HCT116 (cell line): ENCODE measurements around the gene UBR3. TPM values are rescaled to one million over a fixed set of nuclear protein-coding genes. Genes with fewer than 3 reads are reported as not detected.
"Not testable (repeated sequence)": the region's sequence is repeated elsewhere in the genome, so short reads cannot be mapped to it uniquely, and the experiment has no call there.

Source experiments
- ATAC-seq: fragments of 200-7000 bp; cut with Tn5 transposase; 2 replicates; pipeline ENCODE4 v1.9.1; 2020; ENCODE audit warnings: mild to moderate bottlenecking, moderate library complexity
- BruUV-seq: library from RNA; stranded (reverse); fragments of 400-500 nt; replicated peaks from 2 replicates; lab custom pipeline; 2021; lab: Mats Ljungman, UMichigan
- CTCF ChIA-PET: fragments of 300-600 bp; sonication (Branson Sonifier 250); formaldehyde crosslinking; loops from one replicate; lab custom pipeline; 2021; ENCODE audit warnings: antibody characterized with exemption; lab: Charles Lee
- POLR2A ChIA-PET: fragments of 300-600, 350-600 bp; sonication (Branson Sonifier 250); formaldehyde crosslinking; loops from one replicate; lab custom pipeline; 2021; ENCODE audit warnings: antibody characterized with exemption; lab: Charles Lee
- RAD21 ChIA-PET, 2 experiments: fragments of 300-600 bp; sonication (Branson Sonifier 250); formaldehyde crosslinking; loops; one replicate each; lab custom pipeline; 2023; ENCODE audit warnings: low total read pairs in 2 of 2; ENCODE audit not compliant: uncharacterized antibody in 2 of 2, unreplicated experiment in 2 of 2, low non-redundant PET in 1 of 2; lab: Charles Lee
- DNase-seq: peaks from one replicate; pipeline ENCODE4 v3.0.0-alpha.2; 2010; ENCODE audit warnings: low read depth, low spot score
- H2AFZ ChIP-seq: fragments of 200-600 bp; shearing (Covaris generic), sonication (generic); 2 replicates; pipeline ENCODE4 v1.6.1; 2017; ENCODE audit warnings: low read depth, mixed run types, mixed read lengths, antibody characterized with exemption, low read length; ENCODE audit not compliant: poor library complexity, severe bottlenecking
- H3K27ac ChIP-seq: 2 replicates; pipeline ENCODE4 v1.5.1; 2012; ENCODE audit warnings: low read depth, low read length
- H3K27me3 ChIP-seq: fragments of 200-600 bp; sonication (generic); 2 replicates; pipeline ENCODE4 v1.6.1; 2016; ENCODE audit warnings: mixed run types, low read length, mixed read lengths; ENCODE audit not compliant: insufficient read depth
- H3K36me3 ChIP-seq, 2 experiments: fragments of 200-500 bp in 1 of 2; fragments of 200-600 bp in 1 of 2; sonication (Bioruptor generic) in 1 of 2; sonication (generic) in 1 of 2; 2 replicates each; pipeline versions ENCODE4 v1.5.1 to v1.6.1; 2014 to 2016; ENCODE audit warnings: low read length in 2 of 2, inconsistent platforms in 1 of 2, mixed read lengths in 1 of 2, mixed run types in 1 of 2; ENCODE audit not compliant: insufficient read depth in 2 of 2, control insufficient read depth in 1 of 2
- H3K4me1 ChIP-seq, 2 experiments: fragments of 200-600 bp in 1 of 2; sonication (generic) in 1 of 2; 2 replicates each; pipeline versions ENCODE4 v1.5.1 to v1.6.1; 2012 to 2017; ENCODE audit warnings: low read length in 2 of 2, inconsistent platforms in 1 of 2, mild to moderate bottlenecking in 1 of 2, mixed read lengths in 1 of 2, mixed run types in 1 of 2, moderate library complexity in 1 of 2; ENCODE audit not compliant: insufficient read depth in 2 of 2, control insufficient read depth in 1 of 2
- H3K4me2 ChIP-seq: fragments of 200-600 bp; sonication (generic); 2 replicates; pipeline ENCODE4 v1.6.1; 2017; ENCODE audit warnings: mixed run types, low read length, mixed read lengths
- H3K4me3 ChIP-seq, 2 experiments: fragments of 200-600 bp in 1 of 2; sonication (generic) in 1 of 2; replicated peaks in 1 of 2; 2 replicates each; pipeline ENCODE4 v1.5.1; 2011 to 2016; ENCODE audit warnings: low read length in 2 of 2, control low read depth in 1 of 2, low read depth in 1 of 2, mild to moderate bottlenecking in 1 of 2, mixed read lengths in 1 of 2, mixed run types in 1 of 2
- H3K79me2 ChIP-seq: fragments of 200-600 bp; sonication (generic); 2 replicates; pipeline ENCODE4 v1.6.1; 2017; ENCODE audit warnings: mild to moderate bottlenecking, mixed run types, low read length, moderate library complexity, mixed read lengths; ENCODE audit not compliant: insufficient read depth
- H3K9ac ChIP-seq: fragments of 200-600 bp; sonication (generic); 2 replicates; pipeline ENCODE4 v1.6.1; 2016; ENCODE audit warnings: low read length, mixed read lengths
- H3K9me2 ChIP-seq: fragments of 200-600 bp; sonication (generic), shearing (Covaris generic); 2 replicates; pipeline ENCODE4 v1.6.1; 2017; ENCODE audit warnings: mixed run types, mild to moderate bottlenecking, moderate library complexity; ENCODE audit not compliant: insufficient read depth
- H3K9me3 ChIP-seq, 2 experiments: fragments of 200-500 bp in 1 of 2; fragments of 200-600 bp in 1 of 2; sonication (Bioruptor generic) in 1 of 2; sonication (generic) in 1 of 2; 2 replicates each; pipeline ENCODE4 v1.6.1; 2014 to 2017; ENCODE audit warnings: low read length in 2 of 2, mixed read lengths in 2 of 2, inconsistent platforms in 1 of 2, low read depth in 1 of 2, mild to moderate bottlenecking in 1 of 2, mixed run types in 1 of 2, moderate library complexity in 1 of 2; ENCODE audit not compliant: control insufficient read depth in 1 of 2, insufficient read depth in 1 of 2
- H4K20me1 ChIP-seq: fragments of 200-600 bp; sonication (generic), shearing (Covaris generic); 2 replicates; pipeline ENCODE4 v1.6.1; 2017; ENCODE audit warnings: mixed run types, mild to moderate bottlenecking, moderate library complexity; ENCODE audit not compliant: insufficient read depth
- CBX3 ChIP-seq: IDR thresholded peaks from 2 replicates; pipeline ENCODE4 v1.6.1; 2012; ENCODE audit warnings: low read depth
- CEBPB ChIP-seq: IDR thresholded peaks from 2 replicates; pipeline ENCODE4 v1.6.1; 2012; ENCODE audit warnings: low read depth
- CTCF ChIP-seq, 3 experiments: fragments of 200-600 bp in 1 of 3; sonication (generic) in 1 of 3; IDR thresholded peaks in 2 of 3; conservative IDR thresholded peaks in 1 of 3; 2 replicates each; pipeline ENCODE4 v1.5.1; 2012 to 2017; ENCODE audit warnings: low read depth in 2 of 3, low read length in 2 of 3, antibody characterized with exemption in 1 of 3, borderline replicate concordance in 1 of 3, control low read depth in 1 of 3, mild to moderate bottlenecking in 1 of 3, mixed read lengths in 1 of 3, mixed run types in 1 of 3, moderate library complexity in 1 of 3; ENCODE audit not compliant: insufficient read depth in 1 of 3
- ELF1 ChIP-seq: IDR thresholded peaks from 2 replicates; pipeline ENCODE4 v1.6.1; 2012; ENCODE audit warnings: low read depth, borderline replicate concordance
- EZH2 ChIP-seq: fragments of 200-600 bp; sonication (generic); IDR thresholded peaks from 2 replicates; pipeline ENCODE4 v1.6.1; 2017; ENCODE audit warnings: antibody characterized with exemption, mixed run types
- FOSL1 ChIP-seq: IDR thresholded peaks from 2 replicates; pipeline ENCODE4 v1.6.1; 2012; ENCODE audit warnings: low read depth
- MAX ChIP-seq: IDR thresholded peaks from 2 replicates; pipeline ENCODE4 v1.6.1; 2012
- TCF7L2 ChIP-seq: IDR thresholded peaks from 2 replicates; pipeline ENCODE4 v1.7.0; 2011; ENCODE audit warnings: borderline replicate concordance, inconsistent platforms; ENCODE audit not compliant: insufficient read depth, insufficient read length; ENCODE audit errors: extremely low read depth
- intact Hi-C: fragments of 100-400 bp; cut with micrococcal nuclease; formaldehyde crosslinking; loops from 2 replicates; pipeline ENCODE4 v1.10.0; 2022
- total RNA-seq: library from RNA; stranded (reverse); gene quantifications from one replicate; pipeline ENCODE4 v1.2.1, GENCODE V29; 2021; ENCODE audit not compliant: unreplicated experiment
- TF ChIP-seq, protein P1 (sequence below): IDR thresholded peaks from 2 replicates; pipeline ENCODE4 v1.6.1; 2011; ENCODE audit warnings: mild to moderate bottlenecking, low read length, moderate library complexity; ENCODE audit not compliant: insufficient replicate concordance; ENCODE audit errors: extremely low read depth

Gene UBR3
- total RNA-seq, 1 experiment from 2014 or later: 29.5 TPM

DNA sequence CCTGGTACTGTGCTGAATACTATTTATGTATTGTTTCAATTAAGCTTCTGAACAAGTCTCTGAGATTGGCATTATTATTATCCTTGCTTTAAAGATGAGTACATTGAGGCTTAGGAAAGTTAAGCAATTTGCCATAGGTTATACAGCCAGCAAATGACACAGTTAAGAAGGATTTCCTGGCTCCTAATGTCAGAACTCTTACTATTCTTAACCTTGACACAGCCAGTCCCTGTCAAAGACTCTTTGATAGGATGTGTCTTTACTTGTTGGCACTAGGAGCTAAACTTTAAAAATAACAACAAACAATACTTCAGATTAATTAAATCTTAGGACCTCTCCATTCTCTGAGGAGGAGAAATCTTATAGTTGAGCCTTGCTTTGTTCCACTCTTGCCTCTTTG is 70.6 kb downstream of the UBR3 start:
- no peak overlapping the region for H3K4me2 ChIP-seq
- 0 out of 2 replicates have a peak, but pooled peaks cover 3% of the 10 kb centered on the region for H3K79me2 ChIP-seq
- no peak for ATAC-seq
- ChIA-PET POLR2A (no interaction called here), RAD21 (no interaction called here), CTCF (no interaction called here)
- H3K4me3 ChIP-seq: no peak overlapping the region
- H3K9ac ChIP-seq: no peak overlapping the region
- intact Hi-C loops: no loop called here
- no peak overlapping the region for H3K27ac ChIP-seq
- no peaks in the 10 kb centered on the region for H3K36me3 ChIP-seq
- H3K27me3 ChIP-seq: no peaks in the 10 kb centered on the region
- no peak overlapping the region for H2AFZ ChIP-seq
- no peak for DNase-seq
- no peaks in the 10 kb centered on the region for H3K4me1 ChIP-seq
- no peaks in the 10 kb centered on the region for H4K20me1 ChIP-seq
- no TSS peak for BruUV-seq
- H3K9me3 ChIP-seq: no peaks in the 10 kb centered on the region
- H3K9me2 ChIP-seq: no peaks in the 10 kb centered on the region
- TF ChIP-seq CBX3 (no peak), MAX (no peak), CEBPB (no peak), FOSL1 (no peak), ELF1 (no peak), TCF7L2 (no peak), CTCF (IDR thresholded peaks at IDR 0.05 in 2 of 3, conservative IDR thresholded peaks at IDR 0.05 in 1 of 3; ENCODE audit: borderline replicate concordance in 1 of 3, insufficient read depth in 1 of 3, low read depth in 2 of 3, low read length in 2 of 3) (no peak), EZH2 (no peak)
- TF ChIP-seq, protein P1, sequence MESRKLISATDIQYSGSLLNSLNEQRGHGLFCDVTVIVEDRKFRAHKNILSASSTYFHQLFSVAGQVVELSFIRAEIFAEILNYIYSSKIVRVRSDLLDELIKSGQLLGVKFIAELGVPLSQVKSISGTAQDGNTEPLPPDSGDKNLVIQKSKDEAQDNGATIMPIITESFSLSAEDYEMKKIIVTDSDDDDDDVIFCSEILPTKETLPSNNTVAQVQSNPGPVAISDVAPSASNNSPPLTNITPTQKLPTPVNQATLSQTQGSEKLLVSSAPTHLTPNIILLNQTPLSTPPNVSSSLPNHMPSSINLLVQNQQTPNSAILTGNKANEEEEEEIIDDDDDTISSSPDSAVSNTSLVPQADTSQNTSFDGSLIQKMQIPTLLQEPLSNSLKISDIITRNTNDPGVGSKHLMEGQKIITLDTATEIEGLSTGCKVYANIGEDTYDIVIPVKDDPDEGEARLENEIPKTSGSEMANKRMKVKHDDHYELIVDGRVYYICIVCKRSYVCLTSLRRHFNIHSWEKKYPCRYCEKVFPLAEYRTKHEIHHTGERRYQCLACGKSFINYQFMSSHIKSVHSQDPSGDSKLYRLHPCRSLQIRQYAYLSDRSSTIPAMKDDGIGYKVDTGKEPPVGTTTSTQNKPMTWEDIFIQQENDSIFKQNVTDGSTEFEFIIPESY: no peak

DNA sequence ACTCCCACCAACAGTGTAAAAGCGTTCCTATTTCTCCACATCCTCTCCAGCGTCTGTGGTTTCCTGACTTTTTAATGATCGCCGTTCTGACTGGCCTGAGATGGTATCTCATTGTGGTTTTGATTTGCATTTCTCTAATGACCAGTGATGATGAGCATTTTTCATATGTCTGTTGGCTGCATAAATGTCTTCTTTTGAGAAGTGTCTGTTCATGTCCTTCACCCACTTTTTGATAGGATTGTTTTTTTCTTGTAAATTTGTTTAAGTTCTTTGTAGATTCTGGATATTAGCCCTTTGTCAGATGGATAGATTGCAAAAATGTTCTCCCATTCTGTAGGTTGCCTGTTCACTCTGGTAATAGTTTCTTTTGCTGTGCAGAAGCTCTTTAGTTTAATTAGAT is 72.8 kb downstream of the UBR3 start:
- intact Hi-C loops, H3K27me3 ChIP-seq, H3K9ac ChIP-seq, POLR2A ChIA-PET, BruUV-seq, ATAC-seq, H3K36me3 ChIP-seq, DNase-seq, H3K4me3 ChIP-seq, H3K4me2 ChIP-seq, H4K20me1 ChIP-seq, H3K4me1 ChIP-seq, H3K79me2 ChIP-seq, H3K27ac ChIP-seq, CTCF ChIA-PET, H2AFZ ChIP-seq, H3K9me3 ChIP-seq, H3K9me2 ChIP-seq, RAD21 ChIA-PET: not testable (repeated sequence)
